Nephron (organoid): ENCODE results near the gene CLIC5.
A peak's percentile ranks its signal among the peaks of the same experiment; 100 is the strongest.

Experiments
- H3K27ac Mint-ChIP-seq, 3 experiments: 2 replicates each; pipeline ENCODE4 v1.8.0; 2020; ENCODE audit warnings: mixed read lengths in 3 of 3, mild to moderate bottlenecking in 2 of 3, moderate library complexity in 1 of 3
- H3K27me3 Mint-ChIP-seq: 2 replicates; pipeline ENCODE4 v1.8.0; 2021; ENCODE audit warnings: low read depth, mild to moderate bottlenecking, moderate library complexity, mixed read lengths
- H3K36me3 Mint-ChIP-seq: 2 replicates; pipeline ENCODE4 v1.8.0; 2020; ENCODE audit warnings: low read depth, mixed read lengths
- H3K4me1 Mint-ChIP-seq: 2 replicates; pipeline ENCODE4 v1.8.0; 2020; ENCODE audit warnings: mixed read lengths
- H3K4me3 Mint-ChIP-seq, 3 experiments: 2 replicates each; pipeline ENCODE4 v1.8.0; 2020; ENCODE audit warnings: mild to moderate bottlenecking in 3 of 3, mixed read lengths in 3 of 3, moderate library complexity in 2 of 3
- H3K9me3 Mint-ChIP-seq: 2 replicates; pipeline ENCODE4 v1.8.0; 2020; ENCODE audit warnings: mixed read lengths
- CTCF ChIP-seq, 3 experiments: fragments of 200-600 bp; sonication (generic); IDR thresholded peaks; one replicate each; pipeline ENCODE4 v1.5.0; 2021; ENCODE audit warnings: antibody characterized with exemption in 3 of 3; ENCODE audit not compliant: unreplicated experiment in 3 of 3

CLIC5 gene

GRCh38 chr6:46023216-46023915, 7.7 kb upstream of the CLIC5 start:
- Mint-ChIP-seq H3K4me1 (no peaks in the 10 kb centered on the region), H3K27me3 (peaks cover 6% of the 10 kb centered on the region), H3K9me3 (no peaks in the 10 kb centered on the region), H3K27ac (no peak overlapping the region), H3K4me3 (no peak overlapping the region), H3K36me3 (no peaks in the 10 kb centered on the region)
- no peak for TF ChIP-seq CTCF (IDR thresholded peaks at IDR 0.05; ENCODE audit: unreplicated experiment in 3 of 3)

DNA sequence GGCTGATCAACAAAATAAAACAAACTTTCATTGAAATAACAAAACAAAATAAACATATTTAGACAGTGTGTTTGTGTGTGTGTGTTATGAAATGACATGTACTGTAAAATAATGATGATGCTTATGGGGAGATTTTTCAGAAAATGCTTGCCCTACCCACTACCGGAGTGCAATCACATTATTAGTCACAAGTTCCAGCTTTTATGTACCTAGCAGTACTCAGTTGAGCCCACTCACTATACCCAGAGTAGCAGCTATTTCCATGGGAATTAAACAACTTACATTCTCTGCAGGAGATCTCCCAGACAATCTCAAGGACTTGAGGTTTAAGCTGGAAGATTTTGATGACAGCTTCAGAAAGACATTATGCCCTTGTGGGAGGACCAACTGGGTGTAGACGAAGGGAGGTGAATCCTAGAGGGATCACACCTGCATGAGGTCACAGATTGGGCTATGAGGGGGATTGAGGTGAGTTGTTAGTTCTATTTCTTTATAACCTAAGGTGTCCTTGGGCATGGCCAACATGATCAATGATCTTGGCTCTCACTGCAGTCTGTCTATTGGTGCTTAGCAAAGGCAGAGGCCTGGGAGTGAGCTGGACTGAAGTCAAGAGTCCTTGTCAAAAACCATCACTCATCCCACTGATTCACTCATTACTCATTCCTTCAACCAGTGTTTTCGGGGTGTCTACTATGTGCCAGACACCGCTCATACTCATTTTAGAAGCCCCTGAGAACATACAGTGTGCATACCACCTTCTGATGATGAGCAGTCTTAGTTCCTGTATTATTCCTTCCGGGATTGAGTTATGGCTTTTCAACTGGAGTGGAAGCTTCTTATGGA, 6.7 kb upstream of the CLIC5 start:
- H3K27ac Mint-ChIP-seq, result no peak overlapping the region
- TF ChIP-seq CTCF (IDR thresholded peaks at IDR 0.05; ENCODE audit: unreplicated experiment in 3 of 3), result no peak
- H3K9me3 Mint-ChIP-seq, result no peaks in the 10 kb centered on the region
- no peaks in the 10 kb centered on the region for H3K36me3 Mint-ChIP-seq
- no peaks in the 10 kb centered on the region for H3K4me1 Mint-ChIP-seq
- peaks cover 17% of the 10 kb centered on the region for H3K27me3 Mint-ChIP-seq
- no peak overlapping the region for H3K4me3 Mint-ChIP-seq

DNA sequence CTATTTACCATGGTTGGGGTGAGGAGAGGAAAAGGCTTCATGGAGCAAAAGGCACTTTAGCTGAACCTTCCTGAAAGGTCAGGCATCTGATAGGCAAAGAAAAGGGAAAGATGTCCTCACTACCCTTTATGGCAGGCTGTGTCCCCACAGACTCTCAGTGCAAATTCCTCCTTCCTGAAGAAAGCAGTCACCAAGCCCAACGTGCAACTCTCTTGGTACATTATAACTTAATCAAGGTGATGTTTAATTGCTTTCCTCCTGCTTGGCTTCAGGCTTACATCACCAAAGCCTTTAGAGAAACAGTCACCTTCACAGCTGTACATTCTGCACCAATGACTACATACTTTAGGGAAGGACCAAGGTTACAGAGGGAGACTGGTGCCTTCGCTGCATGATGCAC, 2.1 kb upstream of the CLIC5 start:
- H3K9me3 Mint-ChIP-seq, result peaks cover 5% of the 10 kb centered on the region
- no peak overlapping the region for H3K27ac Mint-ChIP-seq
- H3K4me3 Mint-ChIP-seq, result no peak overlapping the region
- TF ChIP-seq CTCF (IDR thresholded peaks at IDR 0.05; ENCODE audit: unreplicated experiment in 3 of 3), result no peak
- peaks cover 12% of the 10 kb centered on the region for H3K4me1 Mint-ChIP-seq
- H3K27me3 Mint-ChIP-seq, result peaks cover 51% of the 10 kb centered on the region
- H3K36me3 Mint-ChIP-seq, result no peaks in the 10 kb centered on the region

DNA sequence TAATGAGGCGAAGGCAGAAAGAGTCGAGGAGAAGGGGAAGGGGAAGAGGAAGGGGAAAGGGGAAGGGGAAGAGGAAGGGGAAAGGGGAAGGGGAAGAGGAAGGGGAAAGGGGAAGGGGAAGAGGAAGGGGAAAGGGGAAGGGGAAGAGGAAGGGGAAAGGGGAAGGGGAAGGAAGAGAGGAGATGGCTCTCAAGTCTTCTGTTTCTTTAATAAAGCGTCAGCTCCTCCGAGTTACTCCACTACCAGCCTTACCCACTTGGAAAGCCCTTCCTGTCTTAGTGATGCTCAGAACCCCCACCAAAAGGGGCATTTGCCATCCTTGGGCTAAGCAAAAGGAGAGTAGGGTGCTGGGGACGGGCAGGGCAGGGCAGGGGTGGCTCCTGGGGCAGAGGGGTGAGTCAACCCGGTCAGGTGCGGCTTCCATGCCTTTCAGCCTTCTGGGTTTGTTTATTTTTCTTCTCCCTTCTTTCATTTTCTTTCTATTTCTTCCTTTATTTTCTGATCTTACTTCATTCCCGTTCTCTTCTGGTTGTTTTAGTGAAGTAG, 476 bp upstream of the CLIC5 start:
- no peak for TF ChIP-seq CTCF (IDR thresholded peaks at IDR 0.05; ENCODE audit: unreplicated experiment in 3 of 3)
- H3K4me1 Mint-ChIP-seq, result peaks cover 12% of the 10 kb centered on the region
- H3K9me3 Mint-ChIP-seq, result peaks cover 5% of the 10 kb centered on the region
- peaks cover 65% of the 10 kb centered on the region for H3K27me3 Mint-ChIP-seq
- peak overlapping the region in 2 of 3 experiments; percentile 51 to 81 for H3K27ac Mint-ChIP-seq
- H3K4me3 Mint-ChIP-seq, result peak overlapping the region; percentile 74 to 79 (median 78)
- H3K36me3 Mint-ChIP-seq, result no peaks in the 10 kb centered on the region

GRCh38 chr6:46014511-46015118, 1.0 kb downstream of the CLIC5 start:
- Mint-ChIP-seq H3K4me1 (peaks cover 12% of the 10 kb centered on the region), H3K27ac (peak overlapping the region in 2 of 3 experiments; percentile 77 to 79), H3K9me3 (peaks cover 5% of the 10 kb centered on the region), H3K27me3 (peaks cover 79% of the 10 kb centered on the region), H3K4me3 (peak overlapping the region; percentile 74 to 82 (median 78)), H3K36me3 (no peaks in the 10 kb centered on the region)
- no peak for TF ChIP-seq CTCF (IDR thresholded peaks at IDR 0.05; ENCODE audit: unreplicated experiment in 3 of 3)
